ENCODE measurements around the gene OPRD1. TPM values are rescaled to one million over a fixed set of nuclear protein-coding genes. Genes with fewer than 3 reads are reported as not detected.

Gene OPRD1
- polyA plus RNA-seq, 1 experiment, result not detected

- no peak for DNase-seq (ENCODE audit: low read depth)
- ChIA-PET CTCF (interaction anchor here (0.6 to 1.3 kb wide), 3 partner anchors 13 to 91 kb away, joined by 3 to 4 read pairs (median 4); no protein-coding TSS in a partner anchor), POLR2A (no interaction called here)
- no peak for TF ChIP-seq CTCF (IDR thresholded peaks at IDR 0.05; ENCODE audit: insufficient read depth, low read depth, low read length)
- H3K36me3 ChIP-seq (ENCODE audit: control insufficient read depth, insufficient read depth, low read length), result no peaks in the 10 kb centered on the region
- no peak overlapping the region for H3K4me3 ChIP-seq (ENCODE audit: low read depth, low read length)
- peaks cover 7% of the 10 kb centered on the region for H3K27me3 ChIP-seq (ENCODE audit: control insufficient read depth, insufficient read depth, low read length)
Observed at GRCh38 chr1:28832966-28833365, 21.0 kb downstream of the OPRD1 start.

DNA sequence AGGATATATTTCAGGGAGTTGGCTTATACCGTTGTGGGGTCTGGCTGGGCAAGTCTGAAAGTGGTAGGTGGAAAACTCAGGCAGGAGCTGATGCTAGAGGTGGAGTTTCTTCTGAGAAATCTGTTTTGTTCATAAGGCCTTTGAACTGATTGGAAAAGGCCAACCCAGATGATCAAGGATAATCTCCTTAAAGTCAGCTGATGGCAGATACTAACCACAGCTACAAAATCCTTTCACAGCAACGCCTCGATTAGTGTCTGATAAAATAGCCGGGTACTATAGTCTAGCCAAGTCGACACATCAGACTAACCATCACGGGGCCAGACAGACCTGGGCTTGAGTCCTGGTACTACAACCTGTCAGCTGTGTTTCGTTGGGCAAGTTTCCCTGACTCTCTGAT is 21.4 kb downstream of the OPRD1 start:
- no peak for DNase-seq (ENCODE audit: low read depth)
- H3K27me3 ChIP-seq (ENCODE audit: control insufficient read depth, insufficient read depth, low read length), result peaks cover 9% of the 10 kb centered on the region
- ChIA-PET POLR2A (no interaction called here), CTCF (interaction anchor here (0.6 to 1.3 kb wide), 3 partner anchors 13 to 92 kb away, joined by 3 to 4 read pairs (median 4); no protein-coding TSS in a partner anchor)
- no peaks in the 10 kb centered on the region for H3K36me3 ChIP-seq (ENCODE audit: control insufficient read depth, insufficient read depth, low read length)
- no peak overlapping the region for H3K4me3 ChIP-seq (ENCODE audit: low read depth, low read length)
- TF ChIP-seq CTCF (IDR thresholded peaks at IDR 0.05; ENCODE audit: insufficient read depth, low read depth, low read length), result no peak

DNA sequence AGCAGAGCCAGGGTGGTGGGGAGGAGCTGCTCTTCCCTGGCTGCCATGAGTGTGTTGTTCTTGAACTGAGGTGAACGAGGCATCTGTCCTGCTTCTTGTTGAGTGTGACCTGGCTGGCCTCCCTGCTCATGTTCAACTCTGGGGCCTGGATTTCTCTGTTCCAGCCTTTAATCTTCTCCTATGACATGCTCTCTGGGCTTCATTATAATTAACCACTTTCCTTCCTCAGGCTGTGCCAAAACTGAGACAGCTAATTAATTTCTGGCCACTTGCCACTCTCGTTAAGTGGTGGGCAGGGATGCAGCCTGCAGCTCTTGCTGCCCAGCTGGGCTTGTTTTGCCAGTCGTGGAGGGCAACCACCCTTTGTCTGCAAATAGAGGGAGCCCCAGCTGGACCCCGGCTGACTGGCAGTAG is 23.3 kb downstream of the OPRD1 start:
- Histone ChIP-seq H3K4me3 (ENCODE audit: low read depth, low read length) (no peak overlapping the region), H3K36me3 (ENCODE audit: control insufficient read depth, insufficient read depth, low read length) (no peaks in the 10 kb centered on the region), H3K27me3 (ENCODE audit: control insufficient read depth, insufficient read depth, low read length) (peaks cover 12% of the 10 kb centered on the region)
- POLR2A ChIA-PET, result no interaction called here
- CTCF ChIA-PET, result interaction anchor here (0.5 kb wide), 1 partner anchor 15 kb away, joined by 3 read pairs; no protein-coding TSS in a partner anchor
- TF ChIP-seq CTCF (IDR thresholded peaks at IDR 0.05; ENCODE audit: insufficient read depth, low read depth, low read length), result no peak
- DNase-seq (ENCODE audit: low read depth), result no peak

DNA sequence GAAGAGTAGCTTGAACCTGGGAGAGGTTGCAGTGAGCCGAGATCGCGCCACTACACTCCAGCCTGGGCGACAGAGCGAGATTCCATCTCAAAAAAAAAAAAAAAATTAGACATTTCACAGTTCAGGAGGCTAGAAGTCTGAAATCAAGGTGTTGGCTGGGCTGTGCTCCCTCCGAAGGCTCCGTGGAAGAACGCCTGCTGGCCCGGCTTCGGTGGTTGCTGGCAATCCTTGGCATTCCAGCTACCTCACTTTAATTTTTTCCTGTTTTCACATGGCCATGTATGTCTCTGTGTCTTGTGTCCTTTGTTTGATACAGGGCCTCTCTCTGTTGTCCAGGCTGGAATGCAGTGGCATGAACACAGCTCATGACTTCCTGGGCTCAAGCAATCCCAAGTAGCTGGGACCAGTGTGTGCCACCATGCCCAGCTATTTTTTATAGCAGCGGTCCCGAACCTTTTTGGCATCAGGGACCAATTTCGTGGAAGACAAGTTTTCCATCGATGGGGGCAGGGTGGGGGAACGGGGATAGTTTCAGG is 24.5 kb downstream of the OPRD1 start:
- CTCF ChIA-PET, result interaction anchor here (1.0 to 1.2 kb wide), 2 partner anchors 41 to 52 kb away, joined by 3 read pairs; no protein-coding TSS in a partner anchor
- DNase-seq (ENCODE audit: low read depth), result no peak
- H3K36me3 ChIP-seq (ENCODE audit: control insufficient read depth, insufficient read depth, low read length), result no peaks in the 10 kb centered on the region
- H3K27me3 ChIP-seq (ENCODE audit: control insufficient read depth, insufficient read depth, low read length), result peaks cover 9% of the 10 kb centered on the region
- no peak for TF ChIP-seq CTCF (IDR thresholded peaks at IDR 0.05; ENCODE audit: insufficient read depth, low read depth, low read length)
- H3K4me3 ChIP-seq (ENCODE audit: low read depth, low read length), result no peak overlapping the region
- POLR2A ChIA-PET, result no interaction called here

GRCh38 chr1:28840928-28841544 is 29.1 kb downstream of the OPRD1 start:
- Histone ChIP-seq H3K27me3 (ENCODE audit: control insufficient read depth, insufficient read depth, low read length) (peaks cover 9% of the 10 kb centered on the region), H3K36me3 (ENCODE audit: control insufficient read depth, insufficient read depth, low read length) (no peaks in the 10 kb centered on the region), H3K4me3 (ENCODE audit: low read depth, low read length) (no peak overlapping the region)
- POLR2A ChIA-PET, result interaction anchor here (0.6 kb wide), 1 partner anchor 15 kb away, joined by 3 read pairs; no protein-coding TSS in a partner anchor
- CTCF ChIA-PET, result interaction anchor here (1.2 to 1.5 kb wide), 2 partner anchors 21 to 36 kb away, joined by 3 to 4 read pairs; no protein-coding TSS in a partner anchor
- TF ChIP-seq CTCF (IDR thresholded peaks at IDR 0.05; ENCODE audit: insufficient read depth, low read depth, low read length), result no peak
- no peak for DNase-seq (ENCODE audit: low read depth)
